ENCODE results near the gene ZNF646.
A peak's percentile ranks its signal among the peaks of the same experiment; 100 is the strongest.

Gene ZNF646

GRCh38 chr16:31073970-31074813 lies at the start of gene ZNF646, which contains the start of gene ZNF668:
ZNF646 (plus strand) TSS chr16:31074422; CDS start chr16:31076325, 1,903 bp downstream.
ZNF668 (minus strand) TSS chr16:31074240; CDS start chr16:31064459, 9,781 bp downstream.
- DNase-seq: peak; percentile 100

DNA sequence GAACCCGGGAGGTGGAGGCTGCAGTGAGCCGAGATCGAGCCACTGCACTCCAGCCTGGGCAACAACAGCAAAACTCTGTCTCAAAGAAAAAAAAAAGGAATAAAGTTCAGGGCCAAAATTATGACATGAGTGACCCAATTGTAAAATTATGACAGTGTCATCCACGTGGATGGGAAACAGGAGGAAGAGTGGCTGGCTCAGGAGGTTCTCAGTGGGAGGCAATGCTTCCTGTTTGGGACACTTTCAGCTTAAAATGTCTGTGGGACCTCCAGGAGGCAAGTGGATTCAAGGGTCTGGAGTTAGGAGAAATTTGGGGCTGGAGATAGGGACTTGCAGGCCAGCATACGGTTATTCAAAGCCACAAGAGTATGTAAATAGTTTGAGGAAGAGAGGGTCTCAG lies 48.9 kb upstream of the ZNF646 start:
- DNase-seq: no peak

DNA sequence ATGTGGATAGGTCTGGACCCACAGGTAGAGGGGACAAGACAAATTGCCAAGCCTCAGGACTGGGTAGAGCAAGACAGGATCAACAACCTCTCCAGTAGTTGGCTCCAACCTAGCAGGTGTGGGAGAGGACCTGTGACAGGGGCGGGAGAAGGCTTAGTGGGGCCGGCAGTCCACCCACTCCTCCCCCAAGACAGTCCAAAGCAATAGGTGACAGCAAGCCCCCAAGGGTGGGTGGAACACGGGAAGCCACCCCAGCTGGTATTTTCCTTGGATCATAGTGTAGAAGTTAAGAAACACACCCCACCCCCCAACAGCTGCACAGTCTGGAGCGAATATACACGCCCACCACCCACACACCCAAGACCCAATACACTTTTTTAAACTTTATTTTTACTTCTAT lies 45.0 kb upstream of the ZNF646 start:
- no peak for DNase-seq

DNA sequence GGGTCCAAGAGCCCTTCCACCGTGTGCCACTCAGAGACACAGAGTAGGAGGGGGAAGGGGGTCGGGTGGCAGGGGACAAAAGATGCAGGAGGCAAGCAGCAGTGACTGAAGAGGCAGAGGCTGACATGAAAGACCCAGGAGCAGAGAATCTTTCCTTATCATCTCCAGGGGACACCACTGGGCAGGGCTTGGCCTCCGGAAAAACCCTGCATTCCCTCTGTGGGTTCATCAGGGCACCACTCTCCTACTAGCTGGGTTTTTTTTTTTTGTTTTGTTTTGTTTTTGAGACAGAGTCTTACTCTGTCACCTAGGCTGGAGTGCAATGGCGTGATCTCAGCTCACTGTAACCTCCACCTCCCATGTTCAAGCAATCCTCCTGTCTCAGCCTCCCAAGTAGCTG lies 42.9 kb upstream of the ZNF646 start:
- DNase-seq: no peak

DNA sequence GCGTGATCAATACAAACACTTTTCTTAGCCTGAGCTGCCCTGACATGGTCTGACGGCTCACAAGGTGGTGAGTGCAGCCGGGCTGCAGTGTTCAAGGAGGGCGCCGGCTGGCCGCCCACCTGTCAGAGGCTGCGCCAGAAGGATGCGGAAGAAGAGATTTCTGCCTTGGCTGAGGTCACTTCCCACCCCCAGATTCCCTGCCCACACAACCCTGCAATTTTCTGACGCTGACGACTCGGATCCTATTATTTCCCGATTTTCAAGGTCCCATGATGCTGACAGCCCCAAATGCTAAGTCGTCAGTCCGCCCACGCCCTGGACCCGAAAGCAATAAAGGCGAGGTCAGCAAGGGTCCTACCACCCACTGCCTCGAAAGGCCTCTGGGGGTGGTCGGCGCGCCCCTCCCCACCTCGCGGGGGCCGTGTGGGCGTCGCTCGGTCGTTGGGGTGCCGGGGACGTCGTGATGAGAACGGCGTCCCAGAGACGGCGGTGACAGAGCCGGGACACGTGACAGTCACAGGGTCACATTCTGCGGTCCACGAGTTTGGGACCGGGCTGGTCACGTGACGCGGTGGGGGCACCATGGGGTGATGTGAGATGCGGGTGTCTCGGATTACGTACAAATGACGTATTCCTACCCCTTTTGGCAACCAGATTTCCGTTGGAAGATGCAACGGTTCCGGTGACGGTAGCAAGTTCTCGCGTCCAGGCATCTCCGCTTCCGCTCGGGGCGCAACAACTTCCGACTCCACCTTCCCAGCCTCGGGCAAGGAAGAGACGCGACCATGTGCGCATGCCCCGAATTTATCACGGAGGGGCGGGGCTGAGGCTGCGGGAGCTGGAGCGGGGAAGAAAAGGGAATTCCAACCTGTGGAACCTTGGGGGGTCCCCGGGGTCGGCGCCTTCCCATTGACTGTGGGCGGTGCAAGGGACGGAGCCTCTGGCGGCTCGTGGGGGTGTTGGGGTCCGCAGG lies 41.2 kb upstream of the ZNF646 start, which contains the start of gene STX4:
Gene STX4, plus strand, starts transcription at position 823 of the 973 bp plus-strand sequence. CDS start 248 bp downstream, outside the sequence.
- DNase-seq: peak; percentile 95

GRCh38 chr16:31033709-31034492 lies 40.3 kb upstream of the ZNF646 start:
- DNase-seq: peak; percentile 60

GRCh38 chr16:31036691-31037090 lies 37.5 kb upstream of the ZNF646 start:
- no peak for DNase-seq

- no peak for DNase-seq
Observed at GRCh38 chr16:31038993-31039392, 35.2 kb upstream of the ZNF646 start.

DNA sequence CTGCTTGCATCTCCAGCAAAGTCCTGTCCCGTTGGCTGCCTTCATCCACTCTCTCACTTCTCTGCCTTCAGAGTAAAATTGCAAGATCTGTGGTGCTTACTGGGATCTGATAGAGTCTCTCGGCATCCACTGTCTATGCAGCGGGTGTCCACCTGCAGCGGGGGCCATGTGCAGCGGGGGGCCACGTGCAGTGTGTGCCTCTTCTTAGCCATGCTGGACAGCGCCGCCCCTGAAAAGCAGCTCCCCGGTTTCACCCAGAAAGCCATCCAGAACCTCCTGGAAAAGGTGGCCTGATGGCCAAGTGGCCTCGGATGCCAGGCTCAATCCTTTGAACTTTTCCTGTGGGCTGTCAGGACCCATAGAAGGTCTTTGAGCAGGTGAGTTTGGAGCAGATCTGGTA lies 31.4 kb upstream of the ZNF646 start:
- no peak for DNase-seq

- no peak for DNase-seq
Observed at GRCh38 chr16:31043352-31043751, 30.9 kb upstream of the ZNF646 start.

GRCh38 chr16:31043898-31044481 lies 30.2 kb upstream of the ZNF646 start:
- no peak for DNase-seq

DNA sequence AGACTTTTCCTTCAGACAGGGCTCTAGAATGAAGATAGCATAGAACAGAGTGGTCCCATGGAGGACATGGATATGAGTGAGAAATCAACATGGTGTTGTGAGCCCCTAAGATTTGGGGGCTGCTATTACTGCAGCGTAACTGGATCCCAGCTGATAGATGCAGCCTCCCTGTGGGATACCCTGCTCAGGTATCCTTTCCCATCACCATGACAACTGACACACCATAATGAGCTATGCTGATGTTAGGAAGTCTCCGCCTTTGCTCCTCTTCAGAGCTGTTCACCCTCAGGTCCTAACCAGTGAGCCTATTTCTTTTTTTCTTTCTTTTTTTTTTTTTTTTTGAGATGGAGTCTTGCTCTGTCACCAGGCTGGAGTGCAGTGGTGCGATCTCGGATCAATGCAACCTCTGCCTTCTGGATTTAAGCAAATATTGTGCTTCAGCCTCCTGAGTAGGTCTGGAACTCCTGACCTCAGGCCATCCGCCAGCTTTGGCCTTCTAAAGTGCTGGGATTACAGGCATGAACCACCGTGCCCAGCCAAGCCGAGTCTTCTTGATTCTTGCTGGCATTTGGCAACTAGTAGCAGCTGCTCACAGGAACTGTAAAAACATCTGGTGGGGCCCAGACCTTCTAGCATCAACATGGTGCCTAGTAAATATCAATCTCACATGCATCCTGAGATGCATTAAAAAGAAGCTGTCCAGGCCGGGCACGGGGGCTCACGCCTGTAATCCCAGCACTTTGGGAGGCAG lies 23.8 kb upstream of the ZNF646 start:
- no peak for DNase-seq

DNA sequence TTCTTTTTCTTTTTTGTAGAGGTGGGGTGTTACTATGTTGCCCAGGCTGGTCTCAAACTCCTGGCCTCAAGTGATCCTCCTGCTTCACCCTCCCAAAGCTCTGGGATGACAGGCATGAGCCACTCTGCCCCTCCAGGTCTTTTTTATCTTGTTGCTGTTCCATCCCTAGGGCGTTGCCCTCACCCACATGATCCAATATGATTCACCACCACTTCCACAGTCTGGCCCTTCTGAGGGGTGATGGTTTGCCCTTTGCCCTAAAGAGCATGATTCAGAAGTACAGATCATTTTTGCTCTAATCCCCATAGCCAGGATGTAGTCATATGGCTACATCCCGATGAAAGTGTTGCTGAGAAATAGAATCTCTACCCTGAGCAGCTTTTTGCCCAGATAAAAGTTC lies 22.1 kb upstream of the ZNF646 start:
- DNase-seq: no peak

GRCh38 chr16:31055613-31056012 lies 18.6 kb upstream of the ZNF646 start:
- no peak for DNase-seq

DNA sequence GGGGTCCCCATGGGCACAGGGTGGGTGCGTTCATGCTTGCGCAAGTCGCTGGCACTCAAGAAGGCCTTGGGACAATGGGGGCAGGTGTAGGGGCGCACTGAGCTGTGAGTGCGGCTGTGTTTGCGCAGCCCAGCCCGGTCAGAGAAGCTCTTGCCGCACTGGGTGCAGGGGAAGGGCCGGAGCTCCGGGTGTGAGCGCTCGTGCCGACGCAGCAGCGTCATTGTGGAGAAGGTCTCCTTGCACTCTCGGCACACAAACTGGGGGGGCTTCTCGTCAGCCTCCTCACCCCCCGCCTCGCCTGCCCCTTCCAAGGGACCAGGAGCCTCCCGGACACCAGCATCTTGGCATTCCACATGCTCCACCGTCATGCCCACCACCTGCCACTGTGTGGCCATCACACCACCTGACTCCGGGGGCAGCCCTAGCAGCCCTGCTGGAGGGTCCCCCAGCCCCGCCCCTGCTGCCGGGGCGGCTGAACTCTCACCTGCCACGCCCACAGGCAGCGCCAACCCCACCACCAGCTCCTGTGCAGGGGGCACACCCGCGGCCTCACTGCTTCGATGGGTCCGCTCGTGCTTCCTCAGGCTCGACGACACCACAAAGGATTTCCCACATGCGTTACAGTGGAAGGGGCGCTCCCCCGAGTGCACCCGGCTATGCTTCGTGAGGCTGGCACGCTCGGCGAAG lies 13.0 kb upstream of the ZNF646 start:
- DNase-seq: no peak

GRCh38 chr16:31061813-31062440 lies 12.3 kb upstream of the ZNF646 start:
- no peak for DNase-seq

- no peak for DNase-seq
Observed at GRCh38 chr16:31063495-31063842, 10.8 kb upstream of the ZNF646 start.

DNA sequence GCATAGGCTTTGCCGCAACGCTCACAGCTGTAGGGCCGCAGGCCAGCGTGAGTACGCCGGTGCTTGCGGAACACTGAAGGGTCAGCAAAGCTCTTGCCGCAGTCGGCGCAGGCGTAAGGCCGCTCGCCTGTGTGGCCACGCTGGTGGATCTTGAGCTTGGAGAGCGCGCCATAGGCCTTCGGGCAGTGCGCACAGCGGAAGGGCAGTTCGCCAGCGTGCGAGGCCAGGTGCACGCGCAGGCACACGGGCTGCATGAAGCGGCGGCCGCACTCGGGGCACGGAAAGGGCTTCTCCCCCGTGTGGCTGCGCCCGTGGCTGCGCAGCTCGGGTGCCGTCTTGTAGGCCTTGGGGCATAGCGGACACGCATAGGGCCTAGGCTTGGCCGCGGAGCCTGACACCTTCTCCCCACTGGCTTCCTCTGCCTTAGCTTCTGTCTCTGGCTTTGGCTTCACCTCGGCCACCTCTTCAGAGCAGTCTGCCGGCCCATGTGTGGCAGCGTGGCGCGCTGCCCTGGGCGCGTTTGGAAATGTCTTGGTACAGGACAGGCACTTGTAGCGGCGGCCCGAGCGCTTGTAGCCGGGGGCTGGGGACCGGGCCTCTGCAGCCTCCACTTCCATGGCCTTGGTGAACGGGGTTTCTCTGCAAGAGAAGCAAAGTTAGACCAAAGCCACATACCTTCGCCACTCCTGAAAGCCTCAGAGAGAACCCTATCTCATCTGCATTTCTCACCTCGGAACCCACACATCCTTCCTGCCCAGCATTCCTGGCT lies 10.2 kb upstream of the ZNF646 start:
- DNase-seq: no peak

- no peak for DNase-seq
Observed at GRCh38 chr16:31064882-31065461, 9.2 kb upstream of the ZNF646 start.
